Mucosa of descending colon (tissue), 3 donors: Measurements from ENCODE around the gene SPDYE17. TPM values are rescaled to one million over a fixed set of nuclear protein-coding genes. Genes with fewer than 3 reads are reported as not detected.
"Not testable (repeated sequence)": the region's sequence is repeated elsewhere in the genome, so short reads cannot be mapped to it uniquely, and the experiment has no call there.

ENCODE experiments used
- ATAC-seq: fragments of 200-7000 bp; cut with Tn5 transposase; one replicate; pipeline ENCODE4 v1.9.1; 2020; ENCODE audit warnings: mild to moderate bottlenecking, moderate library complexity
- DNase-seq, 3 donors: peaks; one replicate each; pipeline ENCODE4 v3.0.0-alpha.2; 2020
- H3K36me3 ChIP-seq: fragments of 200-600 bp; one replicate; pipeline ENCODE4 v1.8.0; 2021; ENCODE audit warnings: low read depth, mild to moderate bottlenecking
- H3K4me1 ChIP-seq: fragments of 200-600 bp; one replicate; pipeline ENCODE4 v1.8.0; 2021; ENCODE audit warnings: low read depth, mild to moderate bottlenecking
- H3K4me3 ChIP-seq: fragments of 200-600 bp; one replicate; pipeline ENCODE4 v1.8.0; 2021; ENCODE audit warnings: mild to moderate bottlenecking
- H3K9me3 ChIP-seq: fragments of 200-600 bp; one replicate; pipeline ENCODE4 v1.8.0; 2021; ENCODE audit warnings: mild to moderate bottlenecking
- CTCF ChIP-seq: fragments of 200-600 bp; IDR thresholded peaks from one replicate; pipeline ENCODE4 v1.8.0; 2022; ENCODE audit warnings: antibody characterized with exemption, mild to moderate bottlenecking
- intact Hi-C, 2 donors: fragments of 100-400 bp; cut with DNase I in 1 of 2; cut with micrococcal nuclease in 1 of 2; formaldehyde crosslinking; loops; one replicate each; pipeline versions ENCODE4 v1.11.0 to v1.11.1; 2022; cut with DNase I, micrococcal nuclease
- total RNA-seq, 3 donors: library from RNA; stranded (reverse); fragmentation: NEBNext Ultra II Directional in 2 of 3; extraction: Animal tissue kit (Norgen Biotek cat#: 25700) in 2 of 3; gene quantifications; one replicate each; pipeline versions ENCODE4 v1.2.1 to v1.2.4, GENCODE V29; 2021 to 2023
- donor health status: DM: no; HTN: no; CAD: no; lungs with moderate emphysema.
- donor health status: DM: no; HTN: no; CAD: no.
- donor health status: DM: no; HTN: yes; CAD: no.

The SPDYE17 gene
- total RNA-seq, 3 donors from 2014 or later = not detected

GRCh38 chr7:77006127-77007110 lies 25.7 kb downstream of the SPDYE17 start:
- H3K36me3 ChIP-seq, H3K4me3 ChIP-seq, intact Hi-C loops, H3K9me3 ChIP-seq, H3K4me1 ChIP-seq: not testable (repeated sequence)
- DNase-seq (peak; percentile 50 to 65 (median 65)), ATAC-seq (peak; percentile 94)

GRCh38 chr7:77005461-77006057 lies 26.6 kb downstream of the SPDYE17 start:
- ATAC-seq, H3K9me3 ChIP-seq, intact Hi-C loops, H3K4me3 ChIP-seq, H3K36me3 ChIP-seq, H3K4me1 ChIP-seq: not testable (repeated sequence)
- DNase-seq = peak in 2 of 3 donors; percentile 45 to 48

GRCh38 chr7:77004151-77004550 lies 28.0 kb downstream of the SPDYE17 start:
- intact Hi-C loops, H3K4me3 ChIP-seq, H3K9me3 ChIP-seq, H3K4me1 ChIP-seq, DNase-seq, ATAC-seq, H3K36me3 ChIP-seq: not testable (repeated sequence)

GRCh38 chr7:77003241-77003640 lies 28.9 kb downstream of the SPDYE17 start:
- H3K9me3 ChIP-seq, DNase-seq, intact Hi-C loops, H3K4me1 ChIP-seq, ATAC-seq, H3K36me3 ChIP-seq, H3K4me3 ChIP-seq: not testable (repeated sequence)

GRCh38 chr7:77002678-77003233 lies 29.4 kb downstream of the SPDYE17 start:
- intact Hi-C loops, H3K9me3 ChIP-seq, H3K4me3 ChIP-seq, H3K4me1 ChIP-seq, ATAC-seq, H3K36me3 ChIP-seq: not testable (repeated sequence)
- peak in 1 of 3 donors; percentile 22 for DNase-seq

- intact Hi-C loops, H3K4me3 ChIP-seq, ATAC-seq, H3K4me1 ChIP-seq, H3K36me3 ChIP-seq, H3K9me3 ChIP-seq: not testable (repeated sequence)
- peak in 1 of 3 donors; percentile 42 for DNase-seq
Measured at GRCh38 chr7:77002104-77002503, 30.1 kb downstream of the SPDYE17 start.

GRCh38 chr7:76999474-77000107 lies 32.6 kb downstream of the SPDYE17 start:
- H3K4me1 ChIP-seq, ATAC-seq, H3K4me3 ChIP-seq, DNase-seq, H3K9me3 ChIP-seq, intact Hi-C loops, H3K36me3 ChIP-seq: not testable (repeated sequence)

GRCh38 chr7:76998764-76999450 lies 33.3 kb downstream of the SPDYE17 start:
- intact Hi-C loops, H3K36me3 ChIP-seq, H3K9me3 ChIP-seq, H3K4me3 ChIP-seq, H3K4me1 ChIP-seq: not testable (repeated sequence)
- DNase-seq (peak in 1 of 3 donors; percentile 28), ATAC-seq (peak; percentile 73)

GRCh38 chr7:76998285-76998589 lies 33.9 kb downstream of the SPDYE17 start:
- Histone ChIP-seq H3K4me3 (no peak overlapping the region), H3K4me1 (no peaks in the 10 kb centered on the region), H3K9me3 (no peaks in the 10 kb centered on the region), H3K36me3 (no peaks in the 10 kb centered on the region)
- DNase-seq (peak in 1 of 3 donors; percentile 21), ATAC-seq (peak; percentile 9)
- intact Hi-C loops = no loop called here
- TF ChIP-seq CTCF = no peak
